ENCODE results near the gene RPS6KA1. TPM values are rescaled to one million over a fixed set of nuclear protein-coding genes. Genes with fewer than 3 reads are reported as not detected.

RPS6KA1 gene
- total and polyA plus RNA-seq, 2 of the 8 experiments (the other 6 are each of a cell fraction or from before 2014, with no cell fraction given) = 44.3 to 55.0 TPM

DNA sequence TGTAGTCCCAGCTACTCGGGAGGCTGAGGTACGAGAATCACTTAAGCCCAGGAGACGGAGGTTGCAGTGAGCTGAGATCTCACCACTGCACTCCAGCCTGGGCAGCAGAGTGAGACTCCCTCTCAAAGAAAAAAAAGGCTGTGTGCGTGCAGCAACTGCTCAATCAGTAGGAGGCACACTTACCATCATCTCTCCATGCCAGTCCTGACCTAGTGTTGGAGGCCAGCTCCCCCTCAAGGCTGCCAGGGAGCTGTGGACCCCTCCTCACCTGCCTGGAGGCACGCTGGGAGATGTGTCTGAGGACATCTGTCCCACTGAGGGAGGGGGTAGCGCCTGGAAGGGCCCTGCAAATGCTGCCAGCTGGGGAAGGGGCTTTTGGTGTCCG lies 11.9 kb downstream of the RPS6KA1 start:
- 0 out of 2 replicates have a peak overlapping the region, but pooled peaks have one; percentile 50 for H2BK12ac ChIP-seq (ENCODE audit: low read depth, low read length)
- no peaks in the 10 kb centered on the region for H3K27me3 ChIP-seq (replicated peaks in 1 of 4; ENCODE audit: control insufficient read depth in 3 of 4, extremely low read depth in 1 of 4, insufficient read depth in 3 of 4, low read length in 3 of 4)
- FAIRE-seq (no peak), DNase-seq (ENCODE audit: low read depth in 1 of 2, low spot score in 2 of 2) (no peak)
- peaks cover 0 to 2% of the 10 kb centered on the region in 2 experiments; a peak in 1 of 4 replicates for H3K79me2 ChIP-seq (ENCODE audit: control insufficient read depth in 1 of 2, insufficient read depth in 2 of 2, low read length in 2 of 2)
- H3K9me3 ChIP-seq (ENCODE audit: insufficient read depth in 2 of 2, low read depth in 1 of 2, low read length in 1 of 2) = no peaks in the 10 kb centered on the region
- no peaks in the 10 kb centered on the region for H3K23me2 ChIP-seq (ENCODE audit: low read depth, low read length)
- peak overlapping the region; percentile 77 for H4K8ac ChIP-seq (ENCODE audit: extremely low read depth, insufficient read depth, low read length)
- 85% methylated on average over 5 of the region's 7 CpGs; no CpG with 5 or more reads in 1 of the 2 experiments for WGBS, 2 experiments (ENCODE audit: extremely low coverage in 1 of 2, insufficient coverage in 1 of 2, insufficient read length in 1 of 2, insufficient replicate concordance in 2 of 2, low coverage in 1 of 2, low lambda C conversion rate in 2 of 2, missing lambda C conversion rate in 1 of 2)
- peaks cover 9% of the 10 kb centered on the region for H3K79me1 ChIP-seq (ENCODE audit: low read depth, low read length)
- H4K91ac ChIP-seq (replicated peaks; ENCODE audit: insufficient read length, low read length) = peak overlapping the region; percentile 52
- no peak overlapping the region for H3K14ac ChIP-seq (ENCODE audit: insufficient read length)
- peak overlapping the region; percentile 81; the same call in 1 of the 2 replicates for H2BK5ac ChIP-seq (ENCODE audit: low read depth, low read length)
- 0 out of 2 replicates have a peak overlapping the region, but pooled peaks have one; percentile 88 for H2BK15ac ChIP-seq (ENCODE audit: low read length)
- peak overlapping the region; percentile 57 for H3K4ac ChIP-seq (replicated peaks; ENCODE audit: insufficient read length, low read depth, low read length)
- POLR2A ChIA-PET (ENCODE audit: partially characterized antibody) = interaction anchor here (0.6 to 3.4 kb wide), 4 partner anchors 11 to 124 kb away, joined by 3 to 14 read pairs (median 6); partner anchors contain the start of gene RPS6KA1
- peak overlapping the region; percentile 17; the same call in 1 of the 2 replicates for H2AK5ac ChIP-seq (ENCODE audit: low read depth, low read length)
- peak overlapping the region; percentile 62; the same call in 1 of the 2 replicates for H3K18ac ChIP-seq (ENCODE audit: extremely low read depth, low read length)
- no peak overlapping the region for H2BK20ac ChIP-seq (ENCODE audit: low read length)
- H4K5ac ChIP-seq (ENCODE audit: insufficient read length, low read depth, low read length) = peak overlapping the region; percentile 48
- no peak overlapping the region; a peak in 1 of 8 replicates for H3K4me3 ChIP-seq (ENCODE audit: extremely low read depth in 1 of 4, insufficient read depth in 2 of 4, low read depth in 3 of 4, low read length in 4 of 4)
- H3K56ac ChIP-seq (replicated peaks; ENCODE audit: insufficient read length, low read depth, low read length) = no peak overlapping the region
- peaks cover 15 to 29% of the 10 kb centered on the region in 2 experiments for H4K20me1 ChIP-seq (replicated peaks in 1 of 2; ENCODE audit: control insufficient read depth in 1 of 2, insufficient read depth in 2 of 2, low read length in 2 of 2)
- no peak overlapping the region for H3K27ac ChIP-seq (ENCODE audit: low read depth, low read length)
- H3K36me3 ChIP-seq (ENCODE audit: control insufficient read depth in 2 of 4, insufficient read depth in 4 of 4, low read length in 3 of 4) = no peaks in the 10 kb centered on the region; a peak in 2 of 8 replicates
- H3K9ac ChIP-seq (replicated peaks in 1 of 4; ENCODE audit: extremely low read depth in 1 of 4, low read depth in 3 of 4, low read length in 3 of 4) = no peak overlapping the region
- peaks cover 0 to 17% (median 7%) of the 10 kb centered on the region in 4 experiments; a peak in 6 of 7 replicates for H3K4me1 ChIP-seq (replicated peaks in 1 of 4; ENCODE audit: control insufficient read depth in 3 of 4, insufficient read depth in 4 of 4, low read length in 3 of 4)
- CTCF ChIA-PET (ENCODE audit: partially characterized antibody) = interaction anchor here (0.7 to 6.3 kb wide), 15 partner anchors 8 to 315 kb away, joined by 3 to 88 read pairs (median 5); partner anchors contain the start of gene RPS6KA1
- no peak overlapping the region for H2BK120ac ChIP-seq (replicated peaks; ENCODE audit: low read depth, low read length)
- H3K4me2 ChIP-seq (ENCODE audit: insufficient read depth in 1 of 2, low read depth in 2 of 2, low read length in 2 of 2) = 0 out of 4 replicates have a peak overlapping the region, but pooled peaks of 1 of the 2 experiments have one; percentile 19
- TF ChIP-seq, protein P1, sequence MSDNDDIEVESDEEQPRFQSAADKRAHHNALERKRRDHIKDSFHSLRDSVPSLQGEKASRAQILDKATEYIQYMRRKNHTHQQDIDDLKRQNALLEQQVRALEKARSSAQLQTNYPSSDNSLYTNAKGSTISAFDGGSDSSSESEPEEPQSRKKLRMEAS (IDR thresholded peaks at IDR 0.05) = no peak
- H2AFZ ChIP-seq (ENCODE audit: low read length) = no peak overlapping the region
- H3K23ac ChIP-seq (ENCODE audit: insufficient read length) = no peak overlapping the region

All from H1 (cell line).